Uterus (tissue), 2 donors: ENCODE data around the gene PPT1.

ENCODE experiments used
- CTCF ChIP-seq, 4 experiments: fragments of 200-600 bp in 2 of 4; fragments of 450-650 bp in 2 of 4; sonication (generic) in 2 of 4; IDR thresholded peaks; one replicate each; pipeline ENCODE4 v1.5.1; 2016 to 2019; ENCODE audit warnings: antibody characterized with exemption in 4 of 4, mild to moderate bottlenecking in 2 of 4, moderate library complexity in 1 of 4
- POLR2A ChIP-seq, 2 donors: fragments of 450-650 bp; IDR thresholded peaks; one replicate each; pipeline ENCODE4 v1.6.1; 2016; ENCODE audit warnings: antibody characterized with exemption in 2 of 2, mild to moderate bottlenecking in 1 of 2, moderate library complexity in 1 of 2

GRCh38 chr1:40075266-40075665 is 21.8 kb downstream of the PPT1 start:
- TF ChIP-seq CTCF (IDR thresholded peaks at IDR 0.05) (no peak), POLR2A (IDR thresholded peaks at IDR 0.05) (no peak)
